OCI-LY1 (cell line): ENCODE results near the gene PRKACA.
"Not testable (repeated sequence)": the region's sequence is repeated elsewhere in the genome, so short reads cannot be mapped to it uniquely, and the experiment has no call there.

Source experiments
- H2AFZ ChIP-seq: fragments of 200-600 bp; sonication (generic), shearing (Covaris generic); 2 replicates; pipeline ENCODE4 v1.6.0; 2014; ENCODE audit warnings: antibody characterized with exemption, mild to moderate bottlenecking, low read length
- H3F3A ChIP-seq: fragments of 200-600 bp; sonication (generic), shearing (Covaris generic); 2 replicates; pipeline ENCODE4 v1.6.0; 2014; ENCODE audit warnings: mild to moderate bottlenecking, antibody characterized with exemption, low read length, moderate library complexity; ENCODE audit not compliant: insufficient read depth
- H3K27ac ChIP-seq: fragments of 200-600 bp; sonication (generic); 2 replicates; pipeline ENCODE4 v1.5.1; 2014; ENCODE audit warnings: low read length, mixed run types, mild to moderate bottlenecking, low read depth; ENCODE audit not compliant: poor library complexity, severe bottlenecking
- H3K27me3 ChIP-seq: fragments of 200-600 bp; sonication (generic); 2 replicates; pipeline ENCODE4 v1.6.0; 2014; ENCODE audit warnings: antibody characterized with exemption, mild to moderate bottlenecking, low read length, moderate library complexity; ENCODE audit not compliant: insufficient read depth
- H3K36me3 ChIP-seq: fragments of 200-600 bp; sonication (generic); 2 replicates; pipeline ENCODE4 v1.6.1; 2014; ENCODE audit warnings: mild to moderate bottlenecking, antibody characterized with exemption, low read length, moderate library complexity, mixed read lengths; ENCODE audit not compliant: insufficient read depth
- H3K4me1 ChIP-seq: fragments of 200-600 bp; sonication (generic); 2 replicates; pipeline ENCODE4 v1.5.1; 2014; ENCODE audit warnings: mild to moderate bottlenecking, low read length, moderate library complexity; ENCODE audit not compliant: insufficient read depth, severe bottlenecking
- H3K4me2 ChIP-seq: fragments of 200-600 bp; sonication (generic), shearing (Covaris generic); 2 replicates; pipeline ENCODE4 v1.6.1; 2014; ENCODE audit warnings: low read length
- H3K4me3 ChIP-seq: fragments of 200-600 bp; sonication (generic); 2 replicates; pipeline ENCODE4 v1.5.1; 2014; ENCODE audit warnings: low read length, low read depth, mild to moderate bottlenecking, mixed read lengths; ENCODE audit not compliant: poor library complexity, severe bottlenecking
- H3K79me2 ChIP-seq: fragments of 200-600 bp; shearing (Covaris generic); 2 replicates; pipeline ENCODE4 v1.6.1; 2016; ENCODE audit warnings: mixed run types, low read length, mixed read lengths; ENCODE audit not compliant: insufficient read depth
- H3K9ac ChIP-seq: fragments of 200-600 bp; sonication (generic), shearing (Covaris generic); 2 replicates; pipeline ENCODE4 v1.6.1; 2014; ENCODE audit warnings: mild to moderate bottlenecking, low read length, mixed read lengths
- H3K9me2 ChIP-seq: fragments of 200-600 bp; sonication (generic), shearing (Covaris generic); 2 replicates; pipeline ENCODE4 v1.6.1; 2014; ENCODE audit warnings: low read depth, mild to moderate bottlenecking, low read length, mixed read lengths
- H3K9me3 ChIP-seq: fragments of 200-600 bp; shearing (Covaris generic); 2 replicates; pipeline ENCODE4 v1.6.1; 2014; ENCODE audit warnings: low read length, mixed read lengths
- H4K20me1 ChIP-seq: fragments of 200-600 bp; sonication (generic), shearing (Covaris generic); 2 replicates; pipeline ENCODE4 v1.6.0; 2016; ENCODE audit warnings: mild to moderate bottlenecking, low read length; ENCODE audit not compliant: insufficient read depth
- EZH2 ChIP-seq: fragments of 200-600 bp; sonication (generic), shearing (Covaris generic); IDR thresholded peaks from 2 replicates; pipeline ENCODE4 v1.8.0; 2017; ENCODE audit warnings: borderline replicate concordance, mixed run types, mild to moderate bottlenecking, antibody characterized with exemption, low read length, moderate library complexity, mixed read lengths
- TF ChIP-seq, protein P1 (sequence below): fragments of 200-600 bp; sonication (generic), shearing (Covaris generic); IDR thresholded peaks from 2 replicates; pipeline ENCODE4 v1.5.1; 2017; ENCODE audit warnings: mild to moderate bottlenecking, antibody characterized with exemption, low read length, moderate library complexity, mixed read lengths

The PRKACA gene

GRCh38 chr19:14147797-14148605 is 30.4 kb upstream of the PRKACA start:
- Histone ChIP-seq H3K27ac (no peak overlapping the region), H4K20me1 (no peaks in the 10 kb centered on the region), H3K4me1 (no peaks in the 10 kb centered on the region), H3K36me3 (no peaks in the 10 kb centered on the region), H3K4me3 (no peak overlapping the region), H3K9ac (no peak overlapping the region), H2AFZ (no peak overlapping the region), H3K27me3 (no peaks in the 10 kb centered on the region), H3K9me3 (no peaks in the 10 kb centered on the region), H3K9me2 (no peaks in the 10 kb centered on the region), H3K4me2 (no peak overlapping the region), H3F3A (no peaks in the 10 kb centered on the region), H3K79me2 (no peaks in the 10 kb centered on the region)
- TF ChIP-seq, protein P1, sequence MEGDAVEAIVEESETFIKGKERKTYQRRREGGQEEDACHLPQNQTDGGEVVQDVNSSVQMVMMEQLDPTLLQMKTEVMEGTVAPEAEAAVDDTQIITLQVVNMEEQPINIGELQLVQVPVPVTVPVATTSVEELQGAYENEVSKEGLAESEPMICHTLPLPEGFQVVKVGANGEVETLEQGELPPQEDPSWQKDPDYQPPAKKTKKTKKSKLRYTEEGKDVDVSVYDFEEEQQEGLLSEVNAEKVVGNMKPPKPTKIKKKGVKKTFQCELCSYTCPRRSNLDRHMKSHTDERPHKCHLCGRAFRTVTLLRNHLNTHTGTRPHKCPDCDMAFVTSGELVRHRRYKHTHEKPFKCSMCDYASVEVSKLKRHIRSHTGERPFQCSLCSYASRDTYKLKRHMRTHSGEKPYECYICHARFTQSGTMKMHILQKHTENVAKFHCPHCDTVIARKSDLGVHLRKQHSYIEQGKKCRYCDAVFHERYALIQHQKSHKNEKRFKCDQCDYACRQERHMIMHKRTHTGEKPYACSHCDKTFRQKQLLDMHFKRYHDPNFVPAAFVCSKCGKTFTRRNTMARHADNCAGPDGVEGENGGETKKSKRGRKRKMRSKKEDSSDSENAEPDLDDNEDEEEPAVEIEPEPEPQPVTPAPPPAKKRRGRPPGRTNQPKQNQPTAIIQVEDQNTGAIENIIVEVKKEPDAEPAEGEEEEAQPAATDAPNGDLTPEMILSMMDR: peak; percentile 37
- no peak for TF ChIP-seq EZH2

DNA sequence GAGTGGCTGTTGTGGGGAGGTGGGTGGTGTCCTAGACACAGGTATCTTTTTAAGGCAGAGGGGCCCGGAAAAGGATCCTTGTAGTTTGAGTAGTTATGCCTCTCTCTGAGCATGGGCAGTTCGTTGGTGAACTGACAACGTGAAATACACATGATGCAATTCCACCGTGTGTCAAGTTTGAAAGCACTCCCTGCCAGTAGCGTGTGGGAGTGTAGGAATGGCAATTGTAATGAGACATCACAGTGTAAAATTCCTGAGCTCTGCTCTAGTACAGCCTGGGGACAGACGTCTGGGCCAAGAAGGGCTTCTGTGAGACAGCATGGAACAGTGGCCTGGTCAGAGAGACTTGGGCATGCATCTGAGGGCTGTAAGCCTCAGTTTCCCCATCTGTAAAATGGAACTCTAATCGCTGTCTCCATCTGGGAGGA is 29.2 kb upstream of the PRKACA start:
- TF ChIP-seq, protein P1: no peak
- no peak for TF ChIP-seq EZH2
- H3K9me2 ChIP-seq: no peaks in the 10 kb centered on the region
- no peaks in the 10 kb centered on the region for H3K9me3 ChIP-seq
- H3K4me2 ChIP-seq: no peak overlapping the region
- no peak overlapping the region for H3K9ac ChIP-seq
- no peak overlapping the region for H2AFZ ChIP-seq
- H3K4me3 ChIP-seq: no peak overlapping the region
- no peaks in the 10 kb centered on the region for H3K79me2 ChIP-seq
- H4K20me1 ChIP-seq: no peaks in the 10 kb centered on the region
- no peaks in the 10 kb centered on the region for H3F3A ChIP-seq
- no peaks in the 10 kb centered on the region for H3K4me1 ChIP-seq
- no peak overlapping the region for H3K27ac ChIP-seq
- no peaks in the 10 kb centered on the region for H3K36me3 ChIP-seq
- H3K27me3 ChIP-seq: no peaks in the 10 kb centered on the region

- not testable (repeated sequence) for H3F3A ChIP-seq, H4K20me1 ChIP-seq, H3K4me2 ChIP-seq, H3K9ac ChIP-seq, H3K4me1 ChIP-seq, H3K79me2 ChIP-seq, H3K9me3 ChIP-seq, H3K4me3 ChIP-seq, H2AFZ ChIP-seq, H3K27ac ChIP-seq, H3K36me3 ChIP-seq, H3K9me2 ChIP-seq, H3K27me3 ChIP-seq
Observed at GRCh38 chr19:14146169-14146568, 28.6 kb upstream of the PRKACA start.

DNA sequence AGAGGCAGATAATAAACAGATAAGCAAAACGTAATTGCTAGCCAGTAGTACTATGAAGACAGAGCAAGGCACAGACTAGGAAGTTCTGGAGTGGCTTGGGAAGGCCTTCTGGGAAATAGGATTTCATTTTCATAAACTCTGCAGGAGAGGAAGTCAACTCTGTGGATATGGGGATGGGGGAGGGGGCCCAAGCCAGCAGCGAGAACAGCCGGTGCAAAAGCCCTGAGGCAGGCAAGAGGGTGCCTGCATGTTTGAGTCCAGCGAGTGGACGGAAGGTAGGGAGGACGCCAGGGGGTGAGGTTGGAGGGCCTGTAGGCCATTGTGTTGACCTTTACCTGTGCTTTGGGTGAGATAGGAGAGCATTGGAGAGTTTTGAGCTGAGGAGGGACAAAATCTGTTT is 27.8 kb upstream of the PRKACA start:
- Histone ChIP-seq H4K20me1 (no peaks in the 10 kb centered on the region), H3K4me3 (no peak overlapping the region), H3K27ac (no peak overlapping the region), H2AFZ (no peak overlapping the region), H3K27me3 (no peaks in the 10 kb centered on the region), H3K4me2 (no peak overlapping the region), H3K9me3 (no peaks in the 10 kb centered on the region), H3K9ac (no peak overlapping the region), H3K79me2 (no peaks in the 10 kb centered on the region), H3K9me2 (no peaks in the 10 kb centered on the region), H3K36me3 (no peaks in the 10 kb centered on the region), H3F3A (no peaks in the 10 kb centered on the region), H3K4me1 (no peaks in the 10 kb centered on the region)
- TF ChIP-seq, protein P1: no peak
- TF ChIP-seq EZH2: no peak
